Brain pericyte (primary cell): ENCODE measurements around the gene FRMD7.
"Not testable (repeated sequence)": the region's sequence is repeated elsewhere in the genome, so short reads cannot be mapped to it uniquely, and the experiment has no call there.

ENCODE experiments used
- DNase-seq: peaks from one replicate; pipeline ENCODE4 v3.0.0-alpha.2; 2012; ENCODE audit warnings: low read depth, low spot score

The FRMD7 gene, protein sequence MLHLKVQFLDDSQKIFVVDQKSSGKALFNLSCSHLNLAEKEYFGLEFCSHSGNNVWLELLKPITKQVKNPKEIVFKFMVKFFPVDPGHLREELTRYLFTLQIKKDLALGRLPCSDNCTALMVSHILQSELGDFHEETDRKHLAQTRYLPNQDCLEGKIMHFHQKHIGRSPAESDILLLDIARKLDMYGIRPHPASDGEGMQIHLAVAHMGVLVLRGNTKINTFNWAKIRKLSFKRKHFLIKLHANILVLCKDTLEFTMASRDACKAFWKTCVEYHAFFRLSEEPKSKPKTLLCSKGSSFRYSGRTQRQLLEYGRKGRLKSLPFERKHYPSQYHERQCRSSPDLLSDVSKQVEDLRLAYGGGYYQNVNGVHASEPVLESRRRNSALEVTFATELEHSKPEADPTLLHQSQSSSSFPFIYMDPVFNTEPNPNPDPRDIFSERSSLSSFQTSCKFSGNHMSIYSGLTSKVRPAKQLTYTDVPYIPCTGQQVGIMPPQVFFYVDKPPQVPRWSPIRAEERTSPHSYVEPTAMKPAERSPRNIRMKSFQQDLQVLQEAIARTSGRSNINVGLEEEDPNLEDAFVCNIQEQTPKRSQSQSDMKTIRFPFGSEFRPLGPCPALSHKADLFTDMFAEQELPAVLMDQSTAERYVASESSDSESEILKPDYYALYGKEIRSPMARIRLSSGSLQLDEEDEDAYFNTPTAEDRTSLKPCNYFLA

DNA sequence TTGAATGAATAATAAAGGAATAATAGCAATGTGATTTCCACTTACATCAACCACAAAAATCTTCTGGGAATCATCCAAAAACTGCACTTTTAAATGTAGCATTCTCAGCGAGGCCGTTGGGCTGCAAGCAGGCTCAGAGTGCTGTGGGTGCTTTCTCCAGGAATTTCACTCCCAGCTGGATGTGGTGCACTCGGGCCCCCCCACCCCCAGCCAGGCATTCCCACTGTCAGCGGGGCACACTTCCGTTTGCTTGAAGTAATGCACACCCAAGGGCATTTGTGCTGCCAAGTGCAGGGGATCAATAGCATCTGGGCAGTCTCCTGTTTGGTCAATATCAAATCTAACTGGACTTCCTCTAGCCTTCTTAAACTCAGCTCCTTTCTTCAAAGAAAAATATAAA lies at the start of gene FRMD7:
Gene FRMD7 (minus strand): TSS at position 278 of the 400 bp plus-strand sequence. CDS start 176 bp downstream, at position 102.
- no peak for DNase-seq

DNA sequence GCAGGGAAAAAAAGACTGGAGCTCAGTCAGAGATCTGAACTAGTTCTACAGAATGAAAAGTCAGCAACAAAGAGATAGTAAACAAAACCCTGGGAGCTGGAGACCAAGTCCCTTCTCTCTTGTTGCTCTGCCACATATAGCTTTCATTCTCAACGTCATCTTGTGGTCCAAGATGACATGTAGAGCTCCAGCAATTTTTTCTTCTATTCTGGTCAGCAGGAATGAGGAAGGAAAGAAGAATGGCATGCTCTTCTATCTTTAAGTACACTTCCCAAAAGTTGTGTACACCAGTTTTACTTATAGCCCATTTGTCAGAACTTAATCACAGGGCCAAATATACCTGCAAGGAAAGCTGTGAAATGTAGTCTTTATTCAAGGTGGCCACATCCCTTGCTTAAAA lies 45.8 kb upstream of the FRMD7 start:
- DNase-seq: no peak

DNA sequence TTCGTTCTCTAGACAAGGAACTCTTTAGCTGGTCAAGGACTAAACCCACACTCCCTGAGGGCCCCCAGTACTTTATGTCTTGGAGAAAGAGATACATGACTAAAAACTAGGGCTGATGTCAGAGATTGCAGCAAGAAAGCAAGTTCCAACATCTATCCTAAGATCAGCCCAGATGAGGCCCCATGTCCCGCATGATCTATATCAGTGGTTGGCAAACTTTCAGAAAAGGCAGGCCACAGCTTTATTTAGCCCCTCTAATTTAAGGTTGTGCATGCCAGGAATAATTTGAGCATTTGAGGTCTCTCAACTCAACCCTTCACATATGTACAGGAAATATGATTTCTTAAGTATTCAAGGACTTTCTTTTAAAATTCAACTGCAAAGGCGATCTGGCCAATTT lies 44.1 kb upstream of the FRMD7 start:
- DNase-seq: no peak

DNA sequence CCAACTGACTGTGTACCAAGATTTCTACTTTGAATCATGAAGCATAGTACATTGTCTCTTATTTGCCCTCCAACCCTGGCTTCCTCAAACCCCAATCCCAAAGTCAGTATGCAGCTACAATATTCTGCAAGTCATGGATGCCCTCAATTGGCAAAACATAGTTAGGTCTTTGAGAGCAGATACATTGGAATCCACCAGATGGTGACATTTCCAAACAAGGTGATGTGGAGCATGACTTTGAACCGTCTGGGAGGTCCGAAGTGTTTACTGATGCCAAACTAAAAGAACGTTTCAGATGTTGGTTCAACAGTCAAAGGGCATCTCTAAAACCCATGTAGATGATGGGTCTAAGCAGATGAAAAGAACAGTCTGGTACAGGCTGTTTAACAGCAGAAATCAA lies 43.7 kb upstream of the FRMD7 start:
- DNase-seq: no peak

DNA sequence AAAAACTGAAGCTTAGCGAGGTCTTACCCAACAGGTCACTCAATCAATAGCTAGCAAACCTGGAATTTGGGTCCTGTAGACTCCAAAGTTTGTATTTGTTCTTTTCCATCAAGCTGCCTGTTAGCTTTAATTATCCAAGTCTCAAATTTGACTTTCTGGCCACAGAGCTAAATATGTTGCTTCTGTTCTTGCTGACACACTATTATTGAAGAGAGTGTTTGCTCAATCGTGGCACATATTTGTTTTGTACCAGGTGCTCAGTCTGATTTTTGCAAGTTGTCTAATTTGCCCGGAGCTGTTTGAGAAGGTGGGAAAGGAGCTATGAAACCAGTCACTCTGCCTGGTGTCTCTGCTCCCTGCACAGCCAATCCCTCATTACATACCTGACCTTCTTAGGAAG lies 41.7 kb upstream of the FRMD7 start:
- DNase-seq: no peak

DNA sequence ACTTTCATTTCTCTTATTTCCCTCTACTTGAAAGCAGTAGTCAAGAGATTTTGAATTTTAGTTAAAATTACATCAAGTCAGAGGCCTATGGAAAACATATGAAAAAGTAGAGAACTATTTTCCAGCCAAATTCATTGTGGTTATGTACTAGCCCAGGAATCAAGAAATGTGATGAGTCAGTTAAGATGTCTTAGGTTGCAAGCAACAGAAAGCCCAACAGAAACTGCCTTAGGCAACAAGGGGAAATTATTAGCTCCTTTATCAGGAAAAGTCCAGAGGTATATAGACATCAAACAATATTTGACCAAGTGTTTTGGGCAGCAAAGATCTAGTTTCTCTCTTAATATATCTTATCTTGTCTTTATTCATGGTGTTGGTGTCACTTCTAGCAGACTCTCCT lies 37.8 kb upstream of the FRMD7 start:
- no peak for DNase-seq

DNA sequence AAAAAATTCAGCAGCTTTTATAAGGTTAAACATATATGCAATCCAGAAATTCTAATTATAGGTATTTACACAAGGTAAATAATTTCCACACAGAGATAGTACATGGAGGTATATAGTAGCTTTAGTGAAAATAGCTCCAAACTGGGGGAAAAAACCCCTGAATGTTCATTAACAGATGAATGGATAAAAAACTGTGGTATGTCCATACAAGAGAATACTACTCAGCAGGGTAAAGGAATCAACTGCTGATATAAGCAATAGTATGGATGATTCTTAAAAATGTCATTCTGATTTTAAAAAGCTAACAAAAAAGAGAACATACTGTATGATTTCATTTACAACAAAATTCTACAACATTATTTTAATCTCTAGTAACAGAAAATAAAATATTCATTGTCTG lies 37.2 kb upstream of the FRMD7 start:
- DNase-seq: no peak

DNA sequence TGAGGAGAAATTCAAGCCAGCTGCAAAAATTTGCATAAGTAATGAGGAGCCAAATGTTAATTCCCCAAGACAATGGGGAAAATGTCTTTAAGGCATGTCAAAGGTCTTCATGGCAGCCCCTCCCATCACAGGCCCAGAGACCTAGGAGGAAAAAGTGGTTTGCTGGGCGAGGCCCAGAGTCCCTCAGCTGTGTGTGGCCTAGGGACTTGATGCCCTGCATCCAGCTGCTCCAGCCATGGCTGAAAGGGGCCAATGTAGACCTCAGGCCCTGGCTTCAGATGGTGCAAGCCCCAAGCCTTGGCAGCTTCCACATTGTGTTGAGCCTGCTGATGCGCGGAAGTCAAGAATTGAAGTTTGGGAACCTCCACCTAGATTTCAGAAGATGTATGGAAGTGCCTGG lies 35.3 kb upstream of the FRMD7 start:
- not testable (repeated sequence) for DNase-seq

DNA sequence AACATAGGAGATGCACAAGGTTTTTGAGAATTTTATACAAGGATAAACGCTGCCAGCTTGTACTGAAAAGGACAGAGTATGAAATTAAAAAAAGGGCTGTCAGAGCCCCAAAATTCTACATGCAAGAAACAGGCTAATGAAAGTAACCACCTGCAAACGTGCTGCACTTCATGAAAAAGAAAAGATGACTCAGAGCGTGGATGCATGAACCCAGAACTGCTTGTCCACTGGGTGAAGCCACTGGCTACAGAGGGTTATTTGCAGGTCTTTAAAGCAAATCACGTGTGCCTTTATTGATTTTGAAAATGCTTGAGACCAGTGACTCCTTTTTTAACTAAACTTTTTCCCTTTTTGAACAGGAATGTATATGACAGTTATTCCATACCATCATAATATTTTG lies 25.3 kb upstream of the FRMD7 start:
- no peak for DNase-seq

DNA sequence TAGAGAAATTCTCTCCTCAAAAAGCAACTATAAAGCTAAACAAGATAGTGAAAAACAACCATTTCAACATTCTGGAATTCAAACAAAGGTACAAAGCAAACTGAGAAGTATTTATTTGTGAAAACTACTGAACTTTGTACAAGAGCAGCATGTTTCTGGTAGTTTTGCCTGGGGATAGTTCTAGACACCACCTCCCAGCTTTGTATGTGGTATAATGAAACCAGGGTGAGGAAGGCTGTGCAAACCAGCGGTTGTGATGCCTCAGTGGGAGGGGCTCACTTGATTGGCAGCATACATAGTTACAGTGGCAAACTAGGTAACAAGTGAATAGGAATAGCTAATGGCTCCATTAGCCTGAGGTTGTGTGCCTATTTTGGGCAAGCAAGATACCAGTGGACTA lies 18.6 kb upstream of the FRMD7 start:
- no peak for DNase-seq

DNA sequence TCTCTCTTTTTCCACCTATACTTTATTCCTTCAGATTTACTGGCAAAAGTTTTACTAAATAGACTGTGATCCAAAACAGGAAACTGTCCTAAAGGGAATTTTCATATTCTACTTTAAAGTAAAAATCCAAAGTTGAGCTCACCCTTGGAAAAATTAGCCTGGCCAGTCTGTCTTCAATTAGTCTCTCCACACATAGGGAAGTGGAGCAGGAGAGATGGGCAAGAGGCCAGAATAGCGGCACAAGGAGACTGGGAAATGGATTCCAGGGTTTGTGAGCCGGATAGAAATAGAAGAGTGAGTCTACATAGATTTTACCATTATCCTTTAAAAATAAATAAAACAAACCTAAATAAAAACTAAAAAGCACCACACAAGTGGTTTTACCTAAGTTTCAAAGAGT lies 16.2 kb upstream of the FRMD7 start:
- DNase-seq: no peak

DNA sequence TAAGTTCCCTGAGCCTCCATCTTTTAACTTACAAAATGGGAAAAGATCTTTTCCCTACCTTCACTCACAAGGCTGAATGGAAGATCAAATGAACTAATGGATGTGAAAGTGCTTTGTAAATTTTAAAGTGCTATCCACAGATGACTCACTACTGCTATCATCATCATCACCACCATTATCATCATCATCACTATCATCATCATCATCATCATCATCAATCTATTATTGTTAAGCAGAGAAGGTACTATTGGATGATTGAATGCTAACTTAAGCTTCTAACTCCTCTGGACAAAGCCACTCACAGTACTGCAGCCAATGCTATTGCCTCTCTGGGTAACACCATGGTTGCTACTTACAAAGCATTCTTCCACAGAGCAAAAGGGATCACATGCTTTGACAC lies 1.9 kb downstream of the FRMD7 start:
- DNase-seq: no peak

DNA sequence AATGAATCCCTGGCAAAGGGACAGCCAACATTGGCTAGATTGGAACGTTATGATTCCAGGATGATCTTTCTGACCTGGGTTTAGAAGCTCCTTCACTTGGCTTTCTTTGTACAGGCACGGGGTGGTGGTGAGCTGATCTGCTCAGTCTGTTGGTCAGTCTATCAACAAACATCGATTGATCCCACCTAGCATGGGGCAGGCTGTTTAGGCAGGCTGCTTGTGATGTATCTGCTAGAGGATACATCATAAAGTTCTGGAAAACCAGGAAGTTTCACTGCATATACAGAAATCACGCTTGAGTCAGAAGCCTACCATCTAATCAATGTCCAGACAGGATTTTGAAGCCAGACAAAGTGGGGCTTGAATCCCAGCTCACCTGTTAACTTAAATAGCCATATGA lies 6.9 kb downstream of the FRMD7 start:
- no peak for DNase-seq

DNA sequence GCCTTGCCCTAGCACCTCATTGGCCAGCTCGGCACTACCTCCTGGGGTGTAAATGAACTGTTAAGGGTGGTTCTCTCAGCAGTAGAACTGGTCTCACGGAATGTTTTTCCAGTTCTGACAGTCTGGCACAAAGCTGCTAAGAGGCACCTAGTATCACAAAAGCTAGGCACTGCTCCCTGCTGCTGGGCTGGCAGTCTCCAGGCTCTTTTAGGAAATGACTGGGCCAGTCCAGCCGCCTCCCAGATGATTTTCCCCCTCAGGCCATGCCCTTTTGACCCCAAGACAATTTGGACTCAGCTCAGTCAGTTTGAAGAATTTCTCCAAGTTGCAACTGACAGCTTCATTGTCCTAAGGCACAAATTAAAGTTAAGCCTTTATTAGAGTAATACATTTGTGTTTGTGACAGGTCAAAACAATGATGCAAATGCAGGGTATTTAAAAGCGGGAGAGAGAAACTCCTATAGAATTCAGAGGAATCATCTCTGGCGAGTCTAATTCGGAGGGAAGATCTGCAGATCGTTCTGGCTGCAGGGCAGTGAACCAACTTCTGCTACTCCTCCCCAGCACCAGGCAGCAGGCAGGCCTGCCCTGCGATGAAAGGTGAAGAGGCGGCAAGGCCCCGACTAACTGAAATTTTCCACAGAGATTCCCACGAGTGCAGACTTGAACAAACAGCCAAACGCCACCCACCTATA lies 7.9 kb downstream of the FRMD7 start:
- DNase-seq: no peak

DNA sequence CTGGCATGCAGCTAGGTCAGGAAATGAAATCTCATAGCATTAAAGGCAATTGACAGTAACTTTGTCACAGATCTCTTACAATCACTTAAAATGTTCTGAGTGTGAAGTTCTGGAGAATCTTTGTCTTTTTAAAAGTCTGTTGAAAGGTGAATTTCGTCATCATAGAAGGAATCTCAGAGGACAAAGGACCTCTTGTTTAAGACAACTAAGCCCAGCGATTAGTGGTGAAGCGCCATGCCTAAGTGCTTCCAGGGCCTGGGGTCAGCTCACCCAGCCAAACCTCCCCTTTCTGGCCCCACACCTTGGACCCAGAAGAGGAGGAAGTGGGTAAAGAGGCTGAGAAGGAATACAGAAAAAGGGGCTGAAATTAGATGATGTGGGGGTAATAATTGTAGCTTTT lies 8.5 kb downstream of the FRMD7 start:
- DNase-seq: no peak

DNA sequence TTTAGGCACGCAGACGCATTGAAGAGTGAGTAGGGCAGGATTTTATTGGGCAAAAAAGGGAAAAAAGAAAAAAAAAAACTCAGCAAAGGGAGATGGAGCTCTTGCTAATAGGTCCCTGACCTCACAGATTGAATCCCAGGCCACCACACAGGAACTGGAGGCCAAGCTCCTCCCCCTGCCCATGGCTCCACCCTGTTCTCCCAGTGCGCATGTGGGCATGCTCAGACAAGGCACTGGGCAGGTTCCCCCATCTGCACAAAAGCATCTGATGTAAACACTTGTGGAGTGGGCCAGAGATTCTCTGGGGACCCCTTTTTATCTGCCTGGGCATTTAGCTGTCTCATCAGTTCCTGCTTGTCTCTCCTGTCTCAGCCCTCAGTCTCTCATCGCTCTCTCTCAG lies 9.5 kb downstream of the FRMD7 start:
- DNase-seq: no peak

DNA sequence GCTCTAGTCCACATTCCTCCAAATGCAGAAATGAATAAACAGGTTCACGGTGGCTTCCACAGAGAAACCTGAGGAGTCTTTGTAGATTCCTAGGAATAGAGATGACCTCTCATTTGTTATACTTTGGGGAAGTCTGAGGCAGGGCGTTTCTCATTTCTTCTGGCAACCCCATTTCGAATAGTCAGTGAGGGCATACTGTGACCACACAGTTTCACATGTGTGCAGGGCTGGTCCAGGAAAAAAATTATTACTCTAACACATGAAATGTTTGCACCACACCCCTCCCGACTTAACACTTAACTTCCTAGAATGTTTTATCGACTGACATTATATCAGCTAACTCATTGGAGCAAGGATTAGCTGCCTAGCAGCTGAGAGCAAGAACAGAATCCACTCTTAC lies 12.0 kb downstream of the FRMD7 start:
- DNase-seq: no peak

DNA sequence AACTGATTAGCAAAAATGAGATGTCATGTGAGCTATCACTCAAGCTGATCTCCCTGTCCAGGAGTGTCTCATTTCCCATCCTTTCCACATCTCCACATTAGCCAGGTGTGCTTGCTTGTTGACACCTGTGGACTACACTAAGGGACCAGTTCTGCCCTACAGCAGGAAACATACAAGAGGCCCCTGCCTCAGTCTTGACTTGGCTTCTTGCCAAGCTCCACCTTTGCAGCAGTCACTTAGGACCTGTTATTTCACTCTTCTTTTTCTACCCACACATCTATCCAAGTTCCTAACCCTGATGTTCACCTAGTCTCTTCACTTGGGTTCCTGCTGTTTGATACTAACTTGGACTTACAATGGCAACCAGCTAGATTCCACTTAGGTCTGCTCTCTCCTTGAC lies 13.2 kb downstream of the FRMD7 start:
- DNase-seq: no peak

DNA sequence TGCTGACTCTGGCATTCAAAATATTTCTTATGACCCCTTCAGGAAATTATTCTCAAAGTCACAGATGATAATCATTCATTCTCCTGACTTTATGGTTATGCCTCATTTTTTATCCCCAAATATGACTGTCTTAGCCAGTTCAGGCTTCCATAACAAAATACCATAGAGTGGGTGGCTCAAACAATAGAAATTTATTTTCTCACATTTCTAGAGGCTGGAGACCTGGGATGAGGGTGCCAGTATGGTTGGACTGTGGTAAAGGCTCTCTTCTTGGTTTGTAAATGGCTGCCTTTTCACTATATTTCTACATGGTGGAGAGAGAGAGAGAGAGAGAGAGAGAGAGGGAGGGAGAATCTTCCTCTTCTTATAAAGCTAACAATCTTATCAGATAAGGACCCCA lies 20.5 kb downstream of the FRMD7 start:
- DNase-seq: no peak

DNA sequence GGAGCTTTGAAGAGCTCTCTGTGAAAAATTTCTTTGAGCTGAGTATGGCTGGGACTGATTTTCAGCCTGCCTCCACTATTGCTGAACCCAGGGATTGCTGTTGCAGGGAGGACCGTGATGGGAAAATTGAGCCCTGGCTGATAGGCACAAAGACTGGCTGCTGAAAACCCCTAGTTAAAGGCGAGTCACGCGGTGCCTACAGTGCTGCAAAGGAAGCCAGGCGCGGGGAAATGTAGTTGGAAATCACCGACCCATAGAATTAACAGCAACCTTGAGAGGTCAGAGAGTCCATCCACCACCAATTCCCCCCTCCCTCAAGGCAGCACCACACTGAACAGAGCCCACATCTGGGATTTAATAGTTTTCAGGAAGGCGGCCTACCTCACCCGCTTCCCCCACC lies 26.0 kb downstream of the FRMD7 start:
- no peak for DNase-seq

DNA sequence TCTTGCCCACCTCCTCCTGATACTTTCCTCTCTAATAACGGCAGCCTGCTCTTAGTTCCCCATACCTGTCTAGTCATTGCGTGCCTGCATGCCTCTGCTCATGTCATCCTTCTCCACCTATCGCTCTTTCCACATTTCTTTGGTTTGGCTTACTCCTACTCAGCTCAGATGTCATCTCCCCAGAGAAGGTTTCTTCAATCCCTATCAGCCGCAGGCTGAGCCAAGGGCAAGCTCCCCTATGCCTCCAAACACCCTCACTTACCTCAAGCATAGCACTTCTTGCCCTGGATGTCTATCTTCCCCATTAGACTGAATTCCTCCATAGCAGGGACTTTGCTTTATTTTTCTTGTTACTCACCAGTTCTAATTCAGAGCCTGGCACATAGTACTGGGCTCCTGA lies 26.6 kb downstream of the FRMD7 start:
- DNase-seq: no peak

DNA sequence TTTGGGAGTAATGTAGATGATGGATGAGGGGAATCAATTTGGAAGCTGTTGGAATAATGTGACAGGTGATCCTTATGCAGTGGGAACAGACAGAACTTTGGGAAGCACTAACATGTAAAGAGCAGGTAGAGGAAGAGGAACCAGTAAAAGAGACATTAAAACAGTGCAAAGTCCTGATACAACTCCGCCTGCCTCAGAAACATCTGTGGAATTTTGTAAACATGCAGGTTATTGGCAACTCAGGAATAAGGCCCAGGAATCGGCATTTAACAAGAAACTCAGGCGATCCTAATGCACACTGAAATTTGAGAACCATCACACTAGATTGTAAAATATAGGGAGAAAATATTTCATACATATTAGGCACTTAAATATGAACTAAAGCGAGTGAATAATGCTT lies 29.1 kb downstream of the FRMD7 start:
- not testable (repeated sequence) for DNase-seq

DNA sequence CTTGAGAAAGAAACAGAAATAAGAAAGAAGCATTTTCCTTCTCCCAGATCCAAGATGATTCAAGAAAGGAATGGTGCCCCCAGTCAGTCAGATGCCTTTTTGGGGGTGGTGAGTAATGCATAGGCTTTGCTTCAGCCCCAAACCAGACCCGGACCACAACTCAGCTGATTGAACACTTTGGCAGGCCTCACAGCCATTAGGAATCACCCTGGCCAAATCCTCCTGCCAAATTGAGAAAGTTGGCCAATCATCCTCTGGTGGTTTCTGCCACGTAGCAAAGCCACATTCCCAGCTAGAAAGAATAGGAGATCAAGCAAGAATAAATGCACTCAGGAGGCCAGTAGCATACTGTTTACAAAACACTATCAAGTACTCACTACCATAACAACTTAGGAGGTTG lies 33.7 kb downstream of the FRMD7 start:
- no peak for DNase-seq
